Adrenal gland (tissue), 19 donors: ENCODE measurements around the gene B3GNT2. TPM values are rescaled to one million over a fixed set of nuclear protein-coding genes. Genes with fewer than 3 reads are reported as not detected.
"Not testable (repeated sequence)": the region's sequence is repeated elsewhere in the genome, so short reads cannot be mapped to it uniquely, and the experiment has no call there.

ENCODE experiments used
- DNase-seq, 7 donors: peaks; one replicate each; pipeline ENCODE4 v3.0.0-alpha.2; 2019 to 2020
- H3K27ac ChIP-seq, 5 donors: fragments of 200-600 bp; sonication (generic) in 4 of 5; 1 replicate in 3 of 5; 2 replicates in 2 of 5; pipeline versions ENCODE4 v1.5.1 to v1.8.0; 2016 to 2020; ENCODE audit warnings: mild to moderate bottlenecking in 1 of 5
- H3K27me3 ChIP-seq: fragments of 200-600 bp; 2 replicates; pipeline ENCODE4 v1.8.0; 2021
- H3K36me3 ChIP-seq, 2 donors: fragments of 200-600 bp; replicated peaks in 1 of 2; 1 replicate in 1 of 2; 2 replicates in 1 of 2; pipeline versions ENCODE4 v1.5.1 to v1.8.0; 2018 to 2022
- H3K4me1 ChIP-seq, 2 donors: fragments of 200-600 bp; replicated peaks in 1 of 2; 1 replicate in 1 of 2; 2 replicates in 1 of 2; pipeline versions ENCODE4 v1.5.1 to v1.8.0; 2018 to 2021
- H3K4me3 ChIP-seq, 4 donors: fragments of 200-600 bp; sonication (generic) in 3 of 4; one replicate each; pipeline ENCODE4 v1.5.1; 2016 to 2018
- H3K9me3 ChIP-seq, 3 donors: fragments of 200-600 bp; sonication (generic) in 1 of 3; replicated peaks in 1 of 3; 1 replicate in 2 of 3; 2 replicates in 1 of 3; pipeline versions ENCODE4 v1.5.1 to v1.8.0; 2016 to 2021
- CTCF ChIP-seq, 6 experiments: fragments of 450-650 bp in 4 of 6; fragments of 200-600 bp in 2 of 6; sonication (generic) in 1 of 6; IDR thresholded peaks; 1 replicate in 5 of 6; 2 replicates in 1 of 6; pipeline versions ENCODE4 v1.5.1 to v1.8.0; 2016 to 2021; ENCODE audit warnings: antibody characterized with exemption in 6 of 6, mild to moderate bottlenecking in 2 of 6, moderate library complexity in 1 of 6
- POLR2A ChIP-seq, 2 donors: fragments of 450-650 bp; IDR thresholded peaks; one replicate each; pipeline ENCODE4 v1.6.1; 2017; ENCODE audit warnings: antibody characterized with exemption in 2 of 2, mild to moderate bottlenecking in 2 of 2, moderate library complexity in 1 of 2
- WGBS, 4 donors: extraction: QIAGEN DNeasy Blood & Tissue Kit in 2 of 4; methylation state at CpG; one replicate each; pipeline versions ENCODE4 v1.1.5 to v1.1.7; 2013 to 2017; 5-methylcytosine and 5-hydroxymethylcytosine counted together
- intact Hi-C, 2 donors: fragments of 100-400 bp; cut with DNase I; formaldehyde crosslinking; loops; one replicate each; pipeline versions ENCODE4 v1.14.1 to v1.15.0; 2022 to 2023
- long read RNA-seq, 10 donors: library from polyadenylated mRNA in 3 of 10; unstranded in 2 of 10; stranded (forward) in 1 of 10; transcript quantifications; one replicate each; pipeline ENCODE4 v2.0.0 and lab custom pipeline, GENCODE V29; 2021 to 2026
- polyA plus RNA-seq, 3 donors: library from polyadenylated mRNA; stranded (reverse); fragments of 200-250 nt in 2 of 3; fragments of 350-450 nt in 1 of 3; fragmentation: Illumina TruSeq in 1 of 3; extraction: RNeasy Lipid Tissue Mini Kit (QIAGEN cat#74804) in 1 of 3; gene quantifications; one replicate each; pipeline ENCODE4 v1.2.3, GENCODE V29; 2013 to 2014
- total RNA-seq, 9 donors: library from RNA; depleted of rRNA in 4 of 9; stranded (reverse); fragments of >200 nt in 4 of 9; fragments of 120-200 nt in 1 of 9; fragmentation: NEBNext Ultra II Directional in 1 of 9; extraction: Animal tissue kit (Norgen Biotek cat#: 25700) in 1 of 9; gene quantifications; one replicate each; pipeline versions ENCODE4 v1.1.0 to v1.2.4, GENCODE V29; 2013 to 2023
- donor health status: healthy with polysubstance abuse.
- donor health status: Bipolar disorder and iron deficiency.
- donor health status: DM: yes; HTN: yes; CAD: no.
- donor health status: DM: no; HTN: no; CAD: no.
- donor health status: DM: no; HTN: no; CAD: no.
- donor health status: DM: yes; HTN: yes; CAD: no.

Gene B3GNT2
- total RNA-seq (10 to 100 TPM; 13.0 to 40.0 (median 18.4) TPM), polyA plus RNA-seq (10 to 100 TPM in 1 of 3 donors, 1 to 10 TPM in 2; 7.1 to 30.4 (median 7.9) TPM)
- long read RNA-seq, donor 1, transcript B3GNT2-201 (2 exons, 2,763 nt) = major isoform, 9 of 9 reads
- long read RNA-seq, donor 1, partial matches to known transcripts = 0 of 9 reads
- long read RNA-seq, donor 1, other reads (novel, unspliced or antisense) = 0 of 9 reads
- long read RNA-seq, donor 2, transcript B3GNT2-201 (2 exons, 2,763 nt) = major isoform, 5 of 5 reads
- long read RNA-seq, donor 2, partial matches to known transcripts = 0 of 5 reads
- long read RNA-seq, donor 2, other reads (novel, unspliced or antisense) = 0 of 5 reads
- long read RNA-seq, donor 3, transcript B3GNT2-201 (2 exons, 2,763 nt) = major isoform, 6 of 6 reads
- long read RNA-seq, donor 3, partial matches to known transcripts = 0 of 6 reads
- long read RNA-seq, donor 3, other reads (novel, unspliced or antisense) = 0 of 6 reads
- long read RNA-seq, donor 4, transcript B3GNT2-201 (2 exons, 2,763 nt) = major isoform, 9 of 12 reads
- long read RNA-seq, donor 4, partial matches to known transcripts = 0 of 12 reads
- long read RNA-seq, donor 4, other reads (novel, unspliced or antisense) = 3 of 12 reads
- long read RNA-seq, donor 5, transcript B3GNT2-201 (2 exons, 2,763 nt) = major isoform, 46 of 46 reads
- long read RNA-seq, donor 5, partial matches to known transcripts = 0 of 46 reads
- long read RNA-seq, donor 5, other reads (novel, unspliced or antisense) = 0 of 46 reads
- long read RNA-seq, donor 6, transcript B3GNT2-201 (2 exons, 2,763 nt) = major isoform, 12 of 14 reads
- long read RNA-seq, donor 6, partial matches to known transcripts = 0 of 14 reads
- long read RNA-seq, donor 6, other reads (novel, unspliced or antisense) = 2 of 14 reads
- long read RNA-seq, donor 7 = 0 reads
- long read RNA-seq, donor 8, transcript B3GNT2-201 (2 exons, 2,763 nt) = major isoform, 13 of 20 reads
- long read RNA-seq, donor 8, partial matches to known transcripts = 7 of 20 reads
- long read RNA-seq, donor 8, other reads (novel, unspliced or antisense) = 0 of 20 reads
- long read RNA-seq, donor 9, transcript B3GNT2-201 (2 exons, 2,763 nt) = major isoform, 6 of 6 reads
- long read RNA-seq, donor 9, partial matches to known transcripts = 0 of 6 reads
- long read RNA-seq, donor 9, other reads (novel, unspliced or antisense) = 0 of 6 reads
- long read RNA-seq, donor 10, transcript B3GNT2-201 (2 exons, 2,763 nt) = major isoform, 6 of 6 reads
- long read RNA-seq, donor 10, partial matches to known transcripts = 0 of 6 reads
- long read RNA-seq, donor 10, other reads (novel, unspliced or antisense) = 0 of 6 reads

GRCh38 chr2:62195421-62196277, at the start of gene B3GNT2:
Gene B3GNT2, plus strand, starts transcription at chr2:62196115. Its CDS starts 26,106 bp downstream, at chr2:62222221.
- TF ChIP-seq POLR2A (IDR thresholded peaks at IDR 0.05) = peak; percentile 69 to 90
- TF ChIP-seq CTCF (IDR thresholded peaks at IDR 0.05) = no peak
- Histone ChIP-seq H3K4me3 (peak within 1 kb of the TSS; percentile 88 to 99 (median 97)), H3K36me3 (no peaks in the 10 kb centered on the region), H3K9me3 (no peaks in the 10 kb centered on the region), H3K4me1 (peaks cover 10 to 36% of the 10 kb centered on the region in 2 donors), H3K27ac (peak within 1 kb of the TSS; percentile 86 to 98 (median 93)), H3K27me3 (no peaks in the 10 kb centered on the region)
- peak; percentile 75 to 87 (median 82) for DNase-seq
- intact Hi-C loops = loop anchor here in 1 of 2 donors (10.0 kb wide), 2 partner anchors 89 to 219 kb away; no protein-coding TSS in a partner anchor
- WGBS, 4 donors = 0 to 4% (median 1%) methylated on average over 2 to 70 of the region's 70 CpGs

- intact Hi-C loops, H3K4me3 ChIP-seq: not testable (repeated sequence)
- WGBS, 4 donors = 94 to 99% (median 97%) methylated on average over 4 to 7 of the region's 7 CpGs
Measured at GRCh38 chr2:62146790-62147189, 49.1 kb upstream of the B3GNT2 start.

GRCh38 chr2:62147610-62148301, 48.2 kb upstream of the B3GNT2 start:
- intact Hi-C loops = no loop called here
- Histone ChIP-seq H3K27me3 (no peaks in the 10 kb centered on the region), H3K9me3 (no peaks in the 10 kb centered on the region), H3K4me1 (no peaks in the 10 kb centered on the region), H3K36me3 (no peaks in the 10 kb centered on the region), H3K27ac (no peak overlapping the region), H3K4me3 (no peak overlapping the region)
- WGBS, 4 donors = 79 to 87% (median 84%) methylated on average over 4 of the region's 4 CpGs
- TF ChIP-seq POLR2A (IDR thresholded peaks at IDR 0.05) (no peak), CTCF (IDR thresholded peaks at IDR 0.05) (no peak)
- no peak for DNase-seq

More at GRCh38 chr2:62146790-62147189, 49.1 kb upstream of the B3GNT2 start:
- H3K36me3 ChIP-seq, H3K4me1 ChIP-seq, H3K27ac ChIP-seq, H3K9me3 ChIP-seq, DNase-seq, H3K27me3 ChIP-seq: not testable (repeated sequence)
